DND-41 (cell line): ENCODE results near the gene KRT15.

Source experiments
- CTCF ChIP-seq: IDR thresholded peaks from 2 replicates; pipeline ENCODE4 v1.5.1; 2012; ENCODE audit warnings: borderline replicate concordance, low read length, moderate library complexity, mild to moderate bottlenecking; ENCODE audit not compliant: poor library complexity, severe bottlenecking; ENCODE audit errors: extremely low read depth
- EZH2 ChIP-seq: IDR thresholded peaks from 3 replicates; pipeline ENCODE4 v1.6.1; 2012; ENCODE audit warnings: borderline replicate concordance, low read depth, mild to moderate bottlenecking, moderate library complexity, low read length, inconsistent platforms; ENCODE audit not compliant: severe bottlenecking

DNA sequence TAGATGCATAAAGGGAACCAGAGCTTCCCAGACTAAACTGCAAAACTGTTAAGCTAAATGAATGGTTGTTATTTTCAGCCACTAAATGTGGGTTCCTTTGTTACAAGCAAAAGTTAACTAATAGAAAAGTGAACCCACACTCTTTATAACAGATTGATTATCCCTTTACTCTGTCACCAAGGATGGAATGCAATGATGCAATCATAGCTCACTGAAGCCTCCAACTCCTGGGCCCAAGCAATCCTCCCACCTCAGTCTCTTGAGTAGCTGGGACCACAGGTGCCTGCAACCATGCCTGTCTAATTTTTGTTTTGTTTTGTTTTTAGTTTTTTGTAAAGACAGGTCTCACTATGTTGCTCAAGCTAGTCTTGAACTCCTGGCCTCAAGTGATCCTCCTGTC lies 46.6 kb upstream of the KRT15 start:
- TF ChIP-seq CTCF (no peak), EZH2 (no peak)
